H9 (cell line): ENCODE results near the gene CFAP77. TPM values are rescaled to one million over a fixed set of nuclear protein-coding genes. Genes with fewer than 3 reads are reported as not detected.

ENCODE experiments used
- DNase-seq: peaks from one replicate; pipeline ENCODE4 v3.0.0-alpha.2; 2017
- H2AFZ ChIP-seq: one replicate; pipeline ENCODE4 v1.6.1; 2013; ENCODE audit warnings: mild to moderate bottlenecking, low read length, control low read depth, moderate library complexity
- H2AK5ac ChIP-seq: 2 replicates; pipeline ENCODE4 v1.6.1; 2013; ENCODE audit warnings: low read length, control low read depth, mixed read lengths; ENCODE audit not compliant: insufficient read length
- H2BK120ac ChIP-seq: one replicate; pipeline ENCODE4 v1.6.1; 2013; ENCODE audit warnings: low read depth, mild to moderate bottlenecking, low read length, control low read depth, inconsistent platforms; ENCODE audit not compliant: poor library complexity, severe bottlenecking
- H2BK12ac ChIP-seq: 2 replicates; pipeline ENCODE4 v1.6.1; 2013; ENCODE audit warnings: low read length, control low read depth, mixed read lengths, low read depth; ENCODE audit not compliant: insufficient read length
- H2BK15ac ChIP-seq: 2 replicates; pipeline ENCODE4 v1.6.1; 2013; ENCODE audit warnings: low read depth, low read length, control low read depth
- H2BK20ac ChIP-seq: one replicate; pipeline ENCODE4 v1.6.1; 2013; ENCODE audit warnings: low read depth, mild to moderate bottlenecking, low read length, control low read depth, inconsistent platforms; ENCODE audit not compliant: poor library complexity, severe bottlenecking
- H2BK5ac ChIP-seq: 2 replicates; pipeline ENCODE4 v1.6.1; 2013; ENCODE audit warnings: low read length, control low read depth, mixed read lengths; ENCODE audit not compliant: insufficient read length
- H3K14ac ChIP-seq: 2 replicates; pipeline ENCODE4 v1.6.1; 2013; ENCODE audit warnings: low read length, control low read depth; ENCODE audit not compliant: insufficient read depth
- H3K18ac ChIP-seq: 2 replicates; pipeline ENCODE4 v1.6.1; 2013; ENCODE audit warnings: low read depth, mild to moderate bottlenecking, mixed read lengths, low read length, control low read depth; ENCODE audit not compliant: insufficient read length
- H3K23ac ChIP-seq: 2 replicates; pipeline ENCODE4 v1.6.1; 2013; ENCODE audit warnings: low read length, control low read depth, mixed read lengths, low read depth; ENCODE audit not compliant: insufficient read length
- H3K23me2 ChIP-seq: 2 replicates; pipeline ENCODE4 v1.6.1; 2013; ENCODE audit warnings: low read depth, mild to moderate bottlenecking, mixed read lengths, low read length, control low read depth; ENCODE audit not compliant: insufficient read length, poor library complexity, severe bottlenecking
- H3K27ac ChIP-seq: 2 replicates; pipeline ENCODE4 v1.5.1; 2013; ENCODE audit warnings: low read length, control low read depth, mixed read lengths, low read depth; ENCODE audit not compliant: insufficient read length
- H3K27me3 ChIP-seq: 2 replicates; pipeline ENCODE4 v1.6.1; 2013; ENCODE audit warnings: low read length, control low read depth, inconsistent platforms; ENCODE audit not compliant: insufficient read depth
- H3K4ac ChIP-seq: 2 replicates; pipeline ENCODE4 v1.6.1; 2013; ENCODE audit warnings: low read depth, mild to moderate bottlenecking, control low read depth, inconsistent platforms, low read length, moderate library complexity
- H3K4me1 ChIP-seq: 2 replicates; pipeline ENCODE4 v1.6.1; 2013; ENCODE audit warnings: low read length, control low read depth, inconsistent platforms; ENCODE audit not compliant: insufficient read depth
- H3K4me2 ChIP-seq: 2 replicates; pipeline ENCODE4 v1.6.1; 2013; ENCODE audit warnings: low read length, control low read depth, mixed read lengths; ENCODE audit not compliant: insufficient read length, insufficient read depth
- H3K56ac ChIP-seq: 2 replicates; pipeline ENCODE4 v1.6.1; 2013; ENCODE audit warnings: low read depth, mild to moderate bottlenecking, mixed read lengths, low read length, control low read depth; ENCODE audit not compliant: insufficient read length
- H3K79me1 ChIP-seq: 2 replicates; pipeline ENCODE4 v1.6.1; 2013; ENCODE audit warnings: low read depth, mild to moderate bottlenecking, moderate library complexity, low read length, control low read depth, inconsistent platforms; ENCODE audit not compliant: insufficient read depth, poor library complexity, severe bottlenecking
- H3K79me2 ChIP-seq: 2 replicates; pipeline ENCODE4 v1.6.1; 2013; ENCODE audit warnings: low read length, control low read depth, inconsistent platforms; ENCODE audit not compliant: insufficient read depth
- H3K9ac ChIP-seq: 2 replicates; pipeline ENCODE4 v1.6.1; 2013; ENCODE audit warnings: low read length, control low read depth, mixed read lengths; ENCODE audit not compliant: insufficient read length; ENCODE audit errors: extremely low read depth
- H3K9me3 ChIP-seq: one replicate; pipeline ENCODE4 v1.6.1; 2013; ENCODE audit warnings: low read depth, low read length, inconsistent platforms; ENCODE audit not compliant: control insufficient read depth
- H3T11ph ChIP-seq: one replicate; pipeline ENCODE4 v1.6.1; 2013; ENCODE audit warnings: mild to moderate bottlenecking, low read length, control low read depth, inconsistent platforms
- H4K20me1 ChIP-seq: one replicate; pipeline ENCODE4 v1.6.1; 2013; ENCODE audit not compliant: control insufficient read depth, insufficient read length, insufficient read depth
- H4K5ac ChIP-seq: 2 replicates; pipeline ENCODE4 v1.6.1; 2013; ENCODE audit warnings: low read depth, mild to moderate bottlenecking, mixed read lengths, low read length, control low read depth; ENCODE audit not compliant: insufficient read length
- H4K8ac ChIP-seq: replicated peaks from 2 replicates; pipeline ENCODE4 v1.6.1; 2013; ENCODE audit warnings: low read length, control low read depth, mixed read lengths, low read depth; ENCODE audit not compliant: insufficient read length
- H4K91ac ChIP-seq: 2 replicates; pipeline ENCODE4 v1.6.1; 2013; ENCODE audit warnings: low read depth, mild to moderate bottlenecking, moderate library complexity, mixed read lengths, low read length, control low read depth; ENCODE audit not compliant: insufficient read length
- H3K27ac Mint-ChIP-seq, 3 experiments: 2 replicates in 2 of 3; 3 replicates in 1 of 3; pipeline ENCODE4 v1.8.0; 2020 to 2021; ENCODE audit warnings: mixed read lengths in 3 of 3, mild to moderate bottlenecking in 1 of 3, moderate library complexity in 1 of 3
- H3K27me3 Mint-ChIP-seq: 2 replicates; pipeline ENCODE4 v1.8.0; 2021; ENCODE audit warnings: low read depth, mild to moderate bottlenecking, moderate library complexity, mixed read lengths
- H3K36me3 Mint-ChIP-seq, 3 experiments: 2 replicates in 2 of 3; 3 replicates in 1 of 3; pipeline ENCODE4 v1.8.0; 2020 to 2021; ENCODE audit warnings: low read depth in 3 of 3, mixed read lengths in 3 of 3; ENCODE audit not compliant: insufficient read depth in 1 of 3
- H3K4me1 Mint-ChIP-seq, 2 experiments: 2 replicates each; pipeline ENCODE4 v1.8.0; 2020; ENCODE audit warnings: mixed read lengths in 2 of 2
- H3K4me3 Mint-ChIP-seq, 2 experiments: 2 replicates in 1 of 2; 3 replicates in 1 of 2; pipeline ENCODE4 v1.8.0; 2020 to 2021; ENCODE audit warnings: mild to moderate bottlenecking in 2 of 2, mixed read lengths in 2 of 2, moderate library complexity in 1 of 2
- H3K9me3 Mint-ChIP-seq, 2 experiments: 2 replicates in 1 of 2; 3 replicates in 1 of 2; pipeline ENCODE4 v1.8.0; 2020; ENCODE audit warnings: mild to moderate bottlenecking in 2 of 2, mixed read lengths in 2 of 2, moderate library complexity in 1 of 2
- CTCF ChIP-seq: fragments of 200-600 bp; sonication (generic); conservative IDR thresholded peaks from 3 replicates; pipeline ENCODE4 v1.8.0; 2021; ENCODE audit warnings: antibody characterized with exemption, mild to moderate bottlenecking
- WGBS: extraction: QIAGEN DNeasy Blood & Tissue Kit; methylation state at CpG from one replicate; pipeline ENCODE4 v1.1.7; 2013; ENCODE audit warnings: missing lambda C conversion rate, low lambda C conversion rate, mixed read lengths; ENCODE audit not compliant: insufficient read length; ENCODE audit errors: extremely low coverage; 5-methylcytosine and 5-hydroxymethylcytosine counted together
- total RNA-seq: library from RNA; stranded (reverse); gene quantifications from 2 replicates; pipeline ENCODE4 v1.2.1, GENCODE V29; 2021

The CFAP77 gene
- total RNA-seq, 1 experiment from 2014 or later: 0.72 TPM

- no CpG with 5 or more reads among the region's 20 CpGs for WGBS
- Histone ChIP-seq H3K23ac (no peak overlapping the region), H3T11ph (no peak overlapping the region), H3K4ac (no peak overlapping the region), H3K79me2 (no peaks in the 10 kb centered on the region), H3K9ac (no peak overlapping the region), H3K79me1 (no peaks in the 10 kb centered on the region), H4K91ac (no peak overlapping the region), H2AK5ac (no peak overlapping the region), H2BK5ac (no peak overlapping the region), H2AFZ (no peak overlapping the region), H4K8ac (no peak overlapping the region), H3K56ac (no peak overlapping the region), H2BK12ac (no peak overlapping the region), H4K5ac (no peak overlapping the region), H4K20me1 (no peaks in the 10 kb centered on the region), H3K23me2 (no peaks in the 10 kb centered on the region), H2BK120ac (no peak overlapping the region), H3K14ac (no peak overlapping the region), H3K18ac (no peak overlapping the region), H3K4me1 (no peaks in the 10 kb centered on the region), H3K27me3 (no peaks in the 10 kb centered on the region), H3K4me2 (no peak overlapping the region), H2BK20ac (no peak overlapping the region), H3K9me3 (no peaks in the 10 kb centered on the region), H3K27ac (no peak overlapping the region), H2BK15ac (no peak overlapping the region)
- no peak overlapping the region for H3K4me3 Mint-ChIP-seq
- H3K27ac Mint-ChIP-seq: peak overlapping the region in 1 of 3 experiments; percentile 63; a peak in 1 of 7 replicates
- H3K36me3 Mint-ChIP-seq: peaks cover 0 to 6% (median 2%) of the 10 kb centered on the region in 3 experiments; a peak in 4 of 7 replicates
- H3K27me3 Mint-ChIP-seq: peaks cover 2% of the 10 kb centered on the region
- peaks cover 0 to 13% of the 10 kb centered on the region in 2 experiments; a peak in 3 of 4 replicates for H3K4me1 Mint-ChIP-seq
- peaks cover 9 to 11% of the 10 kb centered on the region in 2 experiments for H3K9me3 Mint-ChIP-seq
- DNase-seq: no peak
- no peak for TF ChIP-seq CTCF
Observed at GRCh38 chr9:132498531-132499210, 88.7 kb downstream of the CFAP77 start.
